GM23338 (cell line): ENCODE measurements around the gene RNF32. TPM values are rescaled to one million over a fixed set of nuclear protein-coding genes. Genes with fewer than 3 reads are reported as not detected.

ENCODE experiments used
- ATAC-seq: fragments of 200-7000 bp; cut with Tn5 transposase; 3 replicates; pipeline ENCODE4 v1.9.1; 2020
- DNase-seq: peaks from one replicate; pipeline ENCODE4 v3.0.0-alpha.2; 2015; ENCODE audit warnings: low spot score
- H2AFZ ChIP-seq: fragments of 200-600 bp; sonication (generic); 2 replicates; pipeline ENCODE4 v1.8.0; 2016; ENCODE audit warnings: antibody characterized with exemption, mild to moderate bottlenecking, moderate library complexity
- H3F3A ChIP-seq: fragments of 200-600 bp; sonication (generic); replicated peaks from 2 replicates; pipeline ENCODE4 v1.8.0; 2017; ENCODE audit warnings: antibody characterized with exemption, mixed run types, low read depth
- H3K27ac ChIP-seq: fragments of 200-600 bp; sonication (generic); 2 replicates; pipeline ENCODE4 v1.6.1; 2016; ENCODE audit warnings: low read depth
- H3K27me3 ChIP-seq: fragments of 200-600 bp; sonication (generic); 2 replicates; pipeline ENCODE4 v1.8.0; 2016; ENCODE audit warnings: mild to moderate bottlenecking, mixed run types, moderate library complexity; ENCODE audit not compliant: insufficient read depth
- H3K36me3 ChIP-seq: fragments of 200-600 bp; sonication (generic); 2 replicates; pipeline ENCODE4 v1.8.0; 2016; ENCODE audit warnings: mild to moderate bottlenecking; ENCODE audit not compliant: insufficient read depth
- H3K4me1 ChIP-seq: fragments of 200-600 bp; sonication (generic); 2 replicates; pipeline ENCODE4 v1.8.0; 2016; ENCODE audit warnings: mild to moderate bottlenecking, moderate library complexity; ENCODE audit not compliant: insufficient read depth
- H3K4me2 ChIP-seq: fragments of 200-600 bp; sonication (generic); 2 replicates; pipeline ENCODE4 v1.7.1; 2017; ENCODE audit warnings: mixed run types
- H3K4me3 ChIP-seq: fragments of 200-600 bp; sonication (generic); 2 replicates; pipeline ENCODE4 v1.6.1; 2016; ENCODE audit warnings: mixed run types
- H3K79me2 ChIP-seq: fragments of 200-600 bp; sonication (generic); replicated peaks from 2 replicates; pipeline ENCODE4 v1.8.0; 2017; ENCODE audit warnings: mild to moderate bottlenecking; ENCODE audit not compliant: insufficient read depth
- H3K9me2 ChIP-seq: fragments of 200-600 bp; sonication (generic); 2 replicates; pipeline ENCODE4 v1.8.0; 2017; ENCODE audit not compliant: insufficient read depth
- H4K20me1 ChIP-seq: fragments of 200-600 bp; sonication (generic); replicated peaks from 2 replicates; pipeline ENCODE4 v1.8.0; 2017; ENCODE audit warnings: mild to moderate bottlenecking; ENCODE audit not compliant: insufficient read depth
- H3K27ac Mint-ChIP-seq: 2 replicates; pipeline ENCODE4 v1.8.0; 2020; ENCODE audit warnings: inconsistent platforms, mild to moderate bottlenecking, moderate library complexity, mixed read lengths
- H3K27me3 Mint-ChIP-seq: 3 replicates; pipeline ENCODE4 v1.8.0; 2022; ENCODE audit warnings: low read depth, mild to moderate bottlenecking, moderate library complexity, mixed read lengths, inconsistent platforms; ENCODE audit not compliant: insufficient read depth, poor library complexity
- H3K36me3 Mint-ChIP-seq: 3 replicates; pipeline ENCODE4 v1.8.0; 2021; ENCODE audit warnings: low read depth, mild to moderate bottlenecking, inconsistent platforms, moderate library complexity, mixed read lengths
- H3K4me1 Mint-ChIP-seq: 3 replicates; pipeline ENCODE4 v1.8.0; 2020; ENCODE audit warnings: mild to moderate bottlenecking, inconsistent platforms, mixed read lengths
- H3K4me3 Mint-ChIP-seq: 3 replicates; pipeline ENCODE4 v1.8.0; 2021; ENCODE audit warnings: moderate library complexity, mild to moderate bottlenecking, inconsistent platforms, mixed read lengths
- H3K9me3 Mint-ChIP-seq: 3 replicates; pipeline ENCODE4 v1.8.0; 2020; ENCODE audit warnings: moderate library complexity, mild to moderate bottlenecking, inconsistent platforms, mixed read lengths
- EZH2phosphoT487 ChIP-seq: fragments of 200-600 bp; sonication (generic); IDR thresholded peaks from one replicate; pipeline ENCODE4 v1.8.1; 2018; ENCODE audit warnings: antibody characterized with exemption; ENCODE audit not compliant: unreplicated experiment
- JUNB ChIP-seq: IDR thresholded peaks from one replicate; pipeline ENCODE4 v1.6.1; 2016; ENCODE audit warnings: antibody characterized with exemption; ENCODE audit not compliant: unreplicated experiment
- NANOG ChIP-seq: IDR thresholded peaks from 2 replicates; pipeline ENCODE4 v1.6.1; 2016; ENCODE audit warnings: antibody characterized with exemption, borderline replicate concordance
- STAT1 ChIP-seq: IDR thresholded peaks from one replicate; pipeline ENCODE4 v1.6.1; 2016; ENCODE audit warnings: antibody characterized with exemption; ENCODE audit not compliant: unreplicated experiment
- ZNF331 ChIP-seq: fragments of 250-450 bp; sonication (Bioruptor Pico); IDR thresholded peaks from 2 replicates; pipeline ENCODE4 v1.5.0; 2020; ENCODE audit warnings: low read depth, mild to moderate bottlenecking, moderate library complexity
- polyA plus RNA-seq: library from polyadenylated mRNA; unstranded; fragments of >200 nt; fragmentation: Nextera tagmentation; extraction: Ambion mirVana; gene quantifications from 2 replicates; pipeline ENCODE4 v1.2.1, GENCODE V29; 2016
- total RNA-seq: library from RNA; depleted of rRNA; stranded (reverse); fragments of >200 nt; shearing (Covaris generic); gene quantifications from 2 replicates; pipeline ENCODE4 v1.2.3, GENCODE V29; 2014
- TF ChIP-seq, protein P1 (sequence below): fragments of 250-450 bp; sonication (Bioruptor Pico); IDR thresholded peaks from 2 replicates; pipeline ENCODE4 v1.5.0; 2020; ENCODE audit warnings: mild to moderate bottlenecking, moderate library complexity
- TF ChIP-seq, protein P2 (sequence below): IDR thresholded peaks from one replicate; pipeline ENCODE4 v1.6.1; 2018; ENCODE audit warnings: antibody characterized with exemption; ENCODE audit not compliant: unreplicated experiment

The RNF32 gene
- total and polyA plus RNA-seq, 2 experiments from 2014 or later, result 0.56 to 2.0 TPM

DNA sequence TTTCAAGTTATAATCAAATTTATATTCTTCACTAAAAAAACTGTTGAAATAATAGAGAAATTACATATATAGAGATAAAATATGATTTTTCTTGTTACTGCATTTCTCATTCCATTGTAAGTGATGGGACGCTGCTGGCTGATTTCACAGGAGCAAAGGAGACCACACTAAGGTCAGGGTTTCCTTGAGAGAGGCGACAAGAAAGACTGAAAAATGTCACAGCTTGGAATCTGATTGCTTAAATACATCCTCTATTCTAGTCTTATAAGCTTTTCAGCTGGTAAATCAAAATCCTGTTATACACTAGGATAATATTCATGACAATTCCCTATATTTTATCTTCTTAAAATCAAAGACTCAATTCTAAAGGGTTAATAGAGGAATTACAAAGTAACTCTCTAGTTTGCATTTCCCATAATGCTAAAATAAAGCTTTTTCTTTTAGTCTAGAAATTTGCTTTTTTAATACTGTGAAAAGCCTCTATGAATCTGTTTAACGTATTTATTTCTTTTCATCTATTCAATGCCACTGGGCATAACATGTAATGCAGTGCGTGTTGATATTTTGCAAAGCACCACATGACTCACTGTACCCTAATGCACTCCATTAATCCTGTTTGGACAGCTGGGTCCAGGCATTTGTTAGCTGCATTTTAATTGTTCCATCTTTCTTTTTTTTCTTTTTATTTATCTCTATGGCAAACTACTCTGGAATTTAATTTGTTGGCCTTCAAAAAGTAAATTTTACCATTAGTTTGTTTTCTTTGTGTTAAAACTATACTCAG is 81.7 kb downstream of the RNF32 start:
- H3K27ac Mint-ChIP-seq, result no peak overlapping the region
- no peak for DNase-seq

More for the DNA sequence above, 81.7 kb downstream of the RNF32 start:
- no peaks in the 10 kb centered on the region for H3K36me3 ChIP-seq
- no peak overlapping the region for H3K4me3 ChIP-seq
- no peak overlapping the region for H3K4me2 ChIP-seq
- no peaks in the 10 kb centered on the region for H4K20me1 ChIP-seq
- H2AFZ ChIP-seq, result no peak overlapping the region
- Mint-ChIP-seq H3K4me1 (peaks cover 2% of the 10 kb centered on the region; the same call in 2 of the 3 replicates), H3K36me3 (peaks cover 3% of the 10 kb centered on the region; the same call in 1 of the 3 replicates), H3K27me3 (no peaks in the 10 kb centered on the region), H3K9me3 (no peaks in the 10 kb centered on the region), H3K4me3 (no peak overlapping the region)
- no peaks in the 10 kb centered on the region for H3F3A ChIP-seq
- H3K4me1 ChIP-seq, result peaks cover 7% of the 10 kb centered on the region; the same call in 1 of the 2 replicates
- no peaks in the 10 kb centered on the region for H3K79me2 ChIP-seq
- no peak for TF ChIP-seq ZNF331
- no peak for TF ChIP-seq EZH2phosphoT487
- TF ChIP-seq, protein P1, sequence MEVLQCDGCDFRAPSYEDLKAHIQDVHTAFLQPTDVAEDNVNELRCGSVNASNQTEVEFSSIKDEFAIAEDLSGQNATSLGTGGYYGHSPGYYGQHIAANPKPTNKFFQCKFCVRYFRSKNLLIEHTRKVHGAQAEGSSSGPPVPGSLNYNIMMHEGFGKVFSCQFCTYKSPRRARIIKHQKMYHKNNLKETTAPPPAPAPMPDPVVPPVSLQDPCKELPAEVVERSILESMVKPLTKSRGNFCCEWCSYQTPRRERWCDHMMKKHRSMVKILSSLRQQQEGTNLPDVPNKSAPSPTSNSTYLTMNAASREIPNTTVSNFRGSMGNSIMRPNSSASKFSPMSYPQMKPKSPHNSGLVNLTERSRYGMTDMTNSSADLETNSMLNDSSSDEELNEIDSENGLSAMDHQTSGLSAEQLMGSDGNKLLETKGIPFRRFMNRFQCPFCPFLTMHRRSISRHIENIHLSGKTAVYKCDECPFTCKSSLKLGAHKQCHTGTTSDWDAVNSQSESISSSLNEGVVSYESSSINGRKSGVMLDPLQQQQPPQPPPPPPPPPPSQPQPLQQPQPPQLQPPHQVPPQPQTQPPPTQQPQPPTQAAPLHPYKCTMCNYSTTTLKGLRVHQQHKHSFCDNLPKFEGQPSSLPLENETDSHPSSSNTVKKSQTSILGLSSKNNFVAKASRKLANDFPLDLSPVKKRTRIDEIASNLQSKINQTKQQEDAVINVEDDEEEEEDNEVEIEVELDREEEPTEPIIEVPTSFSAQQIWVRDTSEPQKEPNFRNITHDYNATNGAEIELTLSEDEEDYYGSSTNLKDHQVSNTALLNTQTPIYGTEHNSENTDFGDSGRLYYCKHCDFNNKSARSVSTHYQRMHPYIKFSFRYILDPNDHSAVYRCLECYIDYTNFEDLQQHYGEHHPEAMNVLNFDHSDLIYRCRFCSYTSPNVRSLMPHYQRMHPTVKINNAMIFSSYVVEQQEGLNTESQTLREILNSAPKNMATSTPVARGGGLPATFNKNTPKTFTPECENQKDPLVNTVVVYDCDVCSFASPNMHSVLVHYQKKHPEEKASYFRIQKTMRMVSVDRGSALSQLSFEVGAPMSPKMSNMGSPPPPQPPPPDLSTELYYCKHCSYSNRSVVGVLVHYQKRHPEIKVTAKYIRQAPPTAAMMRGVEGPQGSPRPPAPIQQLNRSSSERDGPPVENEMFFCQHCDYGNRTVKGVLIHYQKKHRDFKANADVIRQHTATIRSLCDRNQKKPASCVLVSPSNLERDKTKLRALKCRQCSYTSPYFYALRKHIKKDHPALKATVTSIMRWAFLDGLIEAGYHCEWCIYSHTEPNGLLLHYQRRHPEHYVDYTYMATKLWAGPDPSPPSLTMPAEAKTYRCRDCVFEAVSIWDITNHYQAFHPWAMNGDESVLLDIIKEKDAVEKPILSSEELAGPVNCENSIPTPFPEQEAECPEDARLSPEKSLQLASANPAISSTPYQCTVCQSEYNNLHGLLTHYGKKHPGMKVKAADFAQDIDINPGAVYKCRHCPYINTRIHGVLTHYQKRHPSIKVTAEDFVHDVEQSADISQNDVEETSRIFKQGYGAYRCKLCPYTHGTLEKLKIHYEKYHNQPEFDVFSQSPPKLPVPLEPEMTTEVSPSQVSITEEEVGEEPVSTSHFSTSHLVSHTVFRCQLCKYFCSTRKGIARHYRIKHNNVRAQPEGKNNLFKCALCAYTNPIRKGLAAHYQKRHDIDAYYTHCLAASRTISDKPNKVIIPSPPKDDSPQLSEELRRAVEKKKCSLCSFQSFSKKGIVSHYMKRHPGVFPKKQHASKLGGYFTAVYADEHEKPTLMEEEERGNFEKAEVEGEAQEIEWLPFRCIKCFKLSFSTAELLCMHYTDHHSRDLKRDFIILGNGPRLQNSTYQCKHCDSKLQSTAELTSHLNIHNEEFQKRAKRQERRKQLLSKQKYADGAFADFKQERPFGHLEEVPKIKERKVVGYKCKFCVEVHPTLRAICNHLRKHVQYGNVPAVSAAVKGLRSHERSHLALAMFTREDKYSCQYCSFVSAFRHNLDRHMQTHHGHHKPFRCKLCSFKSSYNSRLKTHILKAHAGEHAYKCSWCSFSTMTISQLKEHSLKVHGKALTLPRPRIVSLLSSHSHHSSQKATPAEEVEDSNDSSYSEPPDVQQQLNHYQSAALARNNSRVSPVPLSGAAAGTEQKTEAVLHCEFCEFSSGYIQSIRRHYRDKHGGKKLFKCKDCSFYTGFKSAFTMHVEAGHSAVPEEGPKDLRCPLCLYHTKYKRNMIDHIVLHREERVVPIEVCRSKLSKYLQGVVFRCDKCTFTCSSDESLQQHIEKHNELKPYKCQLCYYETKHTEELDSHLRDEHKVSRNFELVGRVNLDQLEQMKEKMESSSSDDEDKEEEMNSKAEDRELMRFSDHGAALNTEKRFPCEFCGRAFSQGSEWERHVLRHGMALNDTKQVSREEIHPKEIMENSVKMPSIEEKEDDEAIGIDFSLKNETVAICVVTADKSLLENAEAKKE (CRISPR knock-in tag), result no peak
- TF ChIP-seq NANOG, result no peak
- TF ChIP-seq STAT1, result no peak
- TF ChIP-seq, protein P2, sequence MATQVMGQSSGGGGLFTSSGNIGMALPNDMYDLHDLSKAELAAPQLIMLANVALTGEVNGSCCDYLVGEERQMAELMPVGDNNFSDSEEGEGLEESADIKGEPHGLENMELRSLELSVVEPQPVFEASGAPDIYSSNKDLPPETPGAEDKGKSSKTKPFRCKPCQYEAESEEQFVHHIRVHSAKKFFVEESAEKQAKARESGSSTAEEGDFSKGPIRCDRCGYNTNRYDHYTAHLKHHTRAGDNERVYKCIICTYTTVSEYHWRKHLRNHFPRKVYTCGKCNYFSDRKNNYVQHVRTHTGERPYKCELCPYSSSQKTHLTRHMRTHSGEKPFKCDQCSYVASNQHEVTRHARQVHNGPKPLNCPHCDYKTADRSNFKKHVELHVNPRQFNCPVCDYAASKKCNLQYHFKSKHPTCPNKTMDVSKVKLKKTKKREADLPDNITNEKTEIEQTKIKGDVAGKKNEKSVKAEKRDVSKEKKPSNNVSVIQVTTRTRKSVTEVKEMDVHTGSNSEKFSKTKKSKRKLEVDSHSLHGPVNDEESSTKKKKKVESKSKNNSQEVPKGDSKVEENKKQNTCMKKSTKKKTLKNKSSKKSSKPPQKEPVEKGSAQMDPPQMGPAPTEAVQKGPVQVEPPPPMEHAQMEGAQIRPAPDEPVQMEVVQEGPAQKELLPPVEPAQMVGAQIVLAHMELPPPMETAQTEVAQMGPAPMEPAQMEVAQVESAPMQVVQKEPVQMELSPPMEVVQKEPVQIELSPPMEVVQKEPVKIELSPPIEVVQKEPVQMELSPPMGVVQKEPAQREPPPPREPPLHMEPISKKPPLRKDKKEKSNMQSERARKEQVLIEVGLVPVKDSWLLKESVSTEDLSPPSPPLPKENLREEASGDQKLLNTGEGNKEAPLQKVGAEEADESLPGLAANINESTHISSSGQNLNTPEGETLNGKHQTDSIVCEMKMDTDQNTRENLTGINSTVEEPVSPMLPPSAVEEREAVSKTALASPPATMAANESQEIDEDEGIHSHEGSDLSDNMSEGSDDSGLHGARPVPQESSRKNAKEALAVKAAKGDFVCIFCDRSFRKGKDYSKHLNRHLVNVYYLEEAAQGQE, result no peak
- no peak for TF ChIP-seq JUNB
- H3K27ac ChIP-seq, result no peak overlapping the region
- ATAC-seq, result no peak
- H3K9me2 ChIP-seq, result no peaks in the 10 kb centered on the region
- H3K27me3 ChIP-seq, result no peaks in the 10 kb centered on the region
